HG03354 (cell line): ENCODE measurements around the gene UAP1.
"Not testable (repeated sequence)": the region's sequence is repeated elsewhere in the genome, so short reads cannot be mapped to it uniquely, and the experiment has no call there.

Experiments
- ATAC-seq: cut with Tn5 transposase; IDR thresholded peaks from one replicate; pipeline ENCODE4 v1.9.1; 2021; ENCODE audit warnings: mild to moderate bottlenecking; ENCODE audit not compliant: unreplicated experiment, poor library complexity, severe bottlenecking

Gene UAP1

GRCh38 chr1:162562470-162562828, 927 bp downstream of the UAP1 start:
- ATAC-seq: peak; percentile 2

- ATAC-seq: no peak
These were observed 3.3 kb downstream of the UAP1 start for GRCh38 chr1:162564762-162565218.

- ATAC-seq: no peak
These were observed 3.9 kb downstream of the UAP1 start for GRCh38 chr1:162565460-162565859.

GRCh38 chr1:162566870-162567269, 5.3 kb downstream of the UAP1 start:
- no peak for ATAC-seq

- ATAC-seq: no peak
These were observed 7.3 kb downstream of the UAP1 start for GRCh38 chr1:162568802-162569201.

- ATAC-seq: no peak
These were observed 9.2 kb downstream of the UAP1 start for GRCh38 chr1:162570718-162571117.

GRCh38 chr1:162571121-162571520, 9.6 kb downstream of the UAP1 start:
- not testable (repeated sequence) for ATAC-seq

GRCh38 chr1:162571696-162572095, 10.2 kb downstream of the UAP1 start:
- no peak for ATAC-seq

GRCh38 chr1:162573136-162573535, 11.6 kb downstream of the UAP1 start:
- ATAC-seq: no peak

GRCh38 chr1:162578071-162578700, 16.7 kb downstream of the UAP1 start:
- no peak for ATAC-seq

GRCh38 chr1:162578936-162579335, 17.4 kb downstream of the UAP1 start:
- ATAC-seq: no peak

- no peak for ATAC-seq
These were observed 18.8 kb downstream of the UAP1 start for GRCh38 chr1:162580308-162580707.

- ATAC-seq: not testable (repeated sequence)
These were observed 21.4 kb downstream of the UAP1 start for GRCh38 chr1:162582901-162583300.

- not testable (repeated sequence) for ATAC-seq
These were observed 23.6 kb downstream of the UAP1 start for GRCh38 chr1:162585101-162585500.

GRCh38 chr1:162587347-162587746, 25.8 kb downstream of the UAP1 start:
- ATAC-seq: no peak

GRCh38 chr1:162587761-162588260, 26.3 kb downstream of the UAP1 start:
- ATAC-seq: no peak

- no peak for ATAC-seq
These were observed 28.6 kb downstream of the UAP1 start for GRCh38 chr1:162590101-162590500.

GRCh38 chr1:162590686-162591085, 29.2 kb downstream of the UAP1 start:
- no peak for ATAC-seq

GRCh38 chr1:162596514-162597170, 35.1 kb downstream of the UAP1 start:
- no peak for ATAC-seq

- no peak for ATAC-seq
These were observed 37.9 kb downstream of the UAP1 start for GRCh38 chr1:162599451-162599850.

- ATAC-seq: not testable (repeated sequence)
These were observed 41.6 kb downstream of the UAP1 start for GRCh38 chr1:162603117-162603516.
